PC-9 (cell line): ENCODE results near the gene AMN1. TPM values are rescaled to one million over a fixed set of nuclear protein-coding genes. Genes with fewer than 3 reads are reported as not detected.
"Not testable (repeated sequence)": the region's sequence is repeated elsewhere in the genome, so short reads cannot be mapped to it uniquely, and the experiment has no call there.

Source experiments
- BruUV-seq: library from RNA; stranded (reverse); fragments of 400-500 nt; replicated peaks from 2 replicates; lab custom pipeline; 2021; lab: Mats Ljungman, UMichigan
- CTCF ChIA-PET: fragments of 300-600 bp; sonication (Branson Sonifier 250); formaldehyde crosslinking; loops from one replicate; lab custom pipeline; 2022; ENCODE audit warnings: antibody characterized with exemption; lab: Charles Lee
- POLR2A ChIA-PET: fragments of 300-600 bp; sonication (Branson Sonifier 250); formaldehyde crosslinking; loops from one replicate; lab custom pipeline; 2022; ENCODE audit warnings: antibody characterized with exemption; ENCODE audit not compliant: unreplicated experiment; lab: Charles Lee
- DNase-seq, 2 experiments: peaks; one replicate each; pipeline versions ENCODE4 v3.0.0 to v3.0.0-alpha.2; 2015 to 2022; ENCODE audit warnings: mixed read lengths in 1 of 2
- H2AFZ ChIP-seq: fragments of 200-600 bp; sonication (generic); 2 replicates; pipeline ENCODE4 v1.8.1; 2017; ENCODE audit warnings: antibody characterized with exemption
- H3F3A ChIP-seq: fragments of 200-600 bp; sonication (generic); 2 replicates; pipeline ENCODE4 v1.8.1; 2017; ENCODE audit warnings: antibody characterized with exemption, mild to moderate bottlenecking, low read depth; ENCODE audit not compliant: insufficient read depth
- H3K27ac ChIP-seq: fragments of 200-600 bp; sonication (generic); 2 replicates; pipeline ENCODE4 v1.6.1; 2016; ENCODE audit warnings: mixed run types
- H3K27me3 ChIP-seq: fragments of 200-600 bp; sonication (generic); 2 replicates; pipeline ENCODE4 v1.6.1; 2016; ENCODE audit warnings: low read depth, mixed run types; ENCODE audit not compliant: insufficient read depth
- H3K36me3 ChIP-seq: fragments of 200-600 bp; sonication (generic); 2 replicates; pipeline ENCODE4 v1.6.1; 2016; ENCODE audit warnings: low read depth, mixed run types
- H3K4me1 ChIP-seq: fragments of 200-600 bp; sonication (generic); replicated peaks from 2 replicates; pipeline ENCODE4 v1.6.1; 2016; ENCODE audit warnings: mixed run types; ENCODE audit not compliant: insufficient read depth
- H3K4me2 ChIP-seq: fragments of 200-600 bp; sonication (generic); 2 replicates; pipeline ENCODE4 v1.6.1; 2017; ENCODE audit warnings: mixed run types
- H3K4me3 ChIP-seq: fragments of 200-600 bp; sonication (generic); 2 replicates; pipeline ENCODE4 v1.6.1; 2016; ENCODE audit warnings: mixed run types
- H3K79me2 ChIP-seq: fragments of 200-600 bp; sonication (generic); 2 replicates; pipeline ENCODE4 v1.6.1; 2017; ENCODE audit warnings: low read depth, mixed run types
- H3K9me2 ChIP-seq: fragments of 200-600 bp; sonication (generic); 2 replicates; pipeline ENCODE4 v1.8.1; 2017; ENCODE audit warnings: mild to moderate bottlenecking; ENCODE audit not compliant: insufficient read depth
- H3K9me3 ChIP-seq: fragments of 200-600 bp; sonication (generic); 2 replicates; pipeline ENCODE4 v1.8.1; 2016; ENCODE audit warnings: low read depth; ENCODE audit not compliant: insufficient read depth
- H4K20me1 ChIP-seq: fragments of 200-600 bp; sonication (generic); 2 replicates; pipeline ENCODE4 v1.8.1; 2017; ENCODE audit not compliant: insufficient read depth
- EZH2 ChIP-seq: fragments of 200-600 bp; sonication (generic); IDR thresholded peaks from 2 replicates; pipeline ENCODE4 v1.8.0; 2017; ENCODE audit warnings: antibody characterized with exemption, low read depth
- intact Hi-C: fragments of 100-400 bp; cut with micrococcal nuclease; formaldehyde crosslinking; loops from one replicate; pipeline ENCODE4 v1.10.0; 2022; ENCODE audit not compliant: unreplicated experiment
- total RNA-seq: library from RNA; stranded (reverse); gene quantifications from 2 replicates; pipeline ENCODE4 v1.2.3, GENCODE V29; 2021
- TF ChIP-seq, protein P1 (sequence below): fragments of 200-600 bp; sonication (generic); conservative IDR thresholded peaks from 2 replicates; pipeline ENCODE4 v1.6.1; 2017; ENCODE audit warnings: mixed run types, antibody characterized with exemption, mild to moderate bottlenecking, moderate library complexity

Gene AMN1
- total RNA-seq, 1 experiment from 2014 or later = 7.4 TPM

DNA sequence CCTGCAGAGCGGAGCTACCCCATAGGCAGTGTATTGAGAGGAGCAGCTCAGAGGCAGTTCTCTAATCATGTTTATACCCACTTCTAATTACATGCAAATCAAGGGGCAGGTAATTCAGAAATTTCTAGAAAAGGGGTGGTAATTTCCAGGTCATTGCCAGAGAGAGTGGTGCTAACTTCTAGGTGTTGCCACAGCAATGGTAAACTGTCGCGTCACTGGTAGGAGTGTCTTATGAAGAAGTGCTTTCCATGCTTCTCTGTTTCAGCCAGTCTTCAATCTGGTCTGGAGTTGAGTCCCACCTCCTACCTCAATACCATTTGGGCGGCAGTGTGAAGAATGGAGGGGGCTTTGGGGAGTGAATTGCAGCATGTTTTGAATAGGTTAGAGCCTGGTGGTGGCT lies 8.5 kb upstream of the AMN1 start:
- CTCF ChIA-PET = interaction anchor here (0.6 kb wide), 1 partner anchor 22 kb away, joined by 3 read pairs; no protein-coding TSS in a partner anchor
- no TSS peak for BruUV-seq
- POLR2A ChIA-PET = no interaction called here
- Histone ChIP-seq H2AFZ (no peak overlapping the region), H3K9me2 (no peaks in the 10 kb centered on the region), H3K27me3 (no peaks in the 10 kb centered on the region), H3K4me3 (no peak overlapping the region), H3F3A (peaks cover 24% of the 10 kb centered on the region), H3K36me3 (no peaks in the 10 kb centered on the region), H4K20me1 (no peaks in the 10 kb centered on the region), H3K9me3 (peaks cover 8% of the 10 kb centered on the region), H3K4me2 (no peak overlapping the region), H3K79me2 (no peaks in the 10 kb centered on the region), H3K4me1 (peaks cover 23% of the 10 kb centered on the region), H3K27ac (no peak overlapping the region)
- TF ChIP-seq EZH2 = no peak
- TF ChIP-seq, protein P1, sequence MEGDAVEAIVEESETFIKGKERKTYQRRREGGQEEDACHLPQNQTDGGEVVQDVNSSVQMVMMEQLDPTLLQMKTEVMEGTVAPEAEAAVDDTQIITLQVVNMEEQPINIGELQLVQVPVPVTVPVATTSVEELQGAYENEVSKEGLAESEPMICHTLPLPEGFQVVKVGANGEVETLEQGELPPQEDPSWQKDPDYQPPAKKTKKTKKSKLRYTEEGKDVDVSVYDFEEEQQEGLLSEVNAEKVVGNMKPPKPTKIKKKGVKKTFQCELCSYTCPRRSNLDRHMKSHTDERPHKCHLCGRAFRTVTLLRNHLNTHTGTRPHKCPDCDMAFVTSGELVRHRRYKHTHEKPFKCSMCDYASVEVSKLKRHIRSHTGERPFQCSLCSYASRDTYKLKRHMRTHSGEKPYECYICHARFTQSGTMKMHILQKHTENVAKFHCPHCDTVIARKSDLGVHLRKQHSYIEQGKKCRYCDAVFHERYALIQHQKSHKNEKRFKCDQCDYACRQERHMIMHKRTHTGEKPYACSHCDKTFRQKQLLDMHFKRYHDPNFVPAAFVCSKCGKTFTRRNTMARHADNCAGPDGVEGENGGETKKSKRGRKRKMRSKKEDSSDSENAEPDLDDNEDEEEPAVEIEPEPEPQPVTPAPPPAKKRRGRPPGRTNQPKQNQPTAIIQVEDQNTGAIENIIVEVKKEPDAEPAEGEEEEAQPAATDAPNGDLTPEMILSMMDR = no peak
- DNase-seq = no peak
- intact Hi-C loops = no loop called here

DNA sequence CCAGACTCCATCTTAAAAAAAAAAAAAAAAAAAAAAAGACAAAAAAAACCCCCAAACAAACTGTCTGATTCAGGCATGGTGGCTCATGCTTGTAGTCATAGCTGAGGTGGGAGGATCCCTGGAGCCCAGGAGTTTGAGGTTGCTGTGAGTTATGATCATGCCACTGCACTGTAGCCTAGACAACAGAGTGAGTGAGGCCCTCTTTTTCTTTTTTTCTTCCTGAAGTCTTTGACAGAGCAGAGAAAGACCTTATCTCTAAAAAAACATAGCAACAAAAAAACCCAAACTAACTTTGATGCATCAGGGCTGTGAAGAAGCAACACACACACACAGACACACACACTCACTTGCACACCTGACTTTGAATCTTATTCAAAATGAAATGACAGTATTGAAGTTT lies 7.7 kb upstream of the AMN1 start:
- Histone ChIP-seq H3K9me2 (no peaks in the 10 kb centered on the region), H2AFZ (no peak overlapping the region), H3F3A (peaks cover 32% of the 10 kb centered on the region), H3K4me3 (no peak overlapping the region), H3K4me1 (peaks cover 32% of the 10 kb centered on the region), H4K20me1 (no peaks in the 10 kb centered on the region), H3K27me3 (no peaks in the 10 kb centered on the region), H3K27ac (no peak overlapping the region), H3K9me3 (peaks cover 13% of the 10 kb centered on the region), H3K36me3 (no peaks in the 10 kb centered on the region), H3K4me2 (no peak overlapping the region), H3K79me2 (no peaks in the 10 kb centered on the region)
- intact Hi-C loops = no loop called here
- TF ChIP-seq, protein P1 = no peak
- no peak for TF ChIP-seq EZH2
- peak; percentile 36 to 61 for DNase-seq
- ChIA-PET POLR2A (no interaction called here), CTCF (no interaction called here)
- no TSS peak for BruUV-seq

DNA sequence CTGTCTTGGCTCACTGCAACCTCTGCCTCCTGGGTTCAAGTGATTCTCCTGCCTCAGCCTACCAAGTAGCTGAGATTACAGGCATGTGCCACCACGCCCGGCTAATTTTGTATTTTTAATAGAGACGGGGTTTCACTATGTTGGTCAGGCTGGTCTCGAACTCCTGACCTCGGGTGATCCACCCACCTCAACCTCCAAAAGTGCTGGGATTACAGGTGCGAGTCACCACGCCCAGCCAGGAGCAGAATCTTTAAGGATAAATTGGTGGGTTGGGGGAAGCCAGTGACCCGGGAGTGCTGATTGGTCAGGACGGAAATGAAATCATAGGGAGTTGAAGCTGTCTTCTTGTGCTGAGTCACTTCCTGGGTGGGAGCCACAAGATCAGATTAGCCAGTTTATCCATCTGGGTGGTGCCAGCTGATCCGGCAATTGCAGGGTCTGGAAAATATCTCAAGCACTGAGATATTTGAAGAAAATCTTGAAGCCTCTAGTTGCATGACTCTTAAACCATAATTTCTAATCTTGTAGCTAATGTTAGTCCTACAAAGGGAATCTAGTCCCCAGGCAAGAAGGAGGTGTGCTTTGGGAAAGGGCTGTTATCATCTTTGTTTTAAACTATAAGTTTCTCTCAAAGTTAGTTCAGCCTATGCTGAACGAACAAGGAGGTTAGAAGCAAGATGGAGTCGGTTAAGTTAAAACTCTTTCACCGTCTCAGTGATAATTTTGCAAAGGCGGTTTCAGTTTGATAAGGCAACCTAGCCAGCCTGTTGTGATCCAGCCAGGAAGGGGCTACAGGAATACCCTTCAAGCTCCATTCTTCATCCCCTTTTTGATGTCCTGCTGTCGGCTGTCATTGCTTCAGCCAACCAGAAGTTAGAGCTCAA lies 5.0 kb upstream of the AMN1 start:
- not testable (repeated sequence) for H3K27me3 ChIP-seq, H3K79me2 ChIP-seq, H3K4me3 ChIP-seq, H3K36me3 ChIP-seq, H3K9me2 ChIP-seq, H2AFZ ChIP-seq, H4K20me1 ChIP-seq
- TSS peak; percentile 30 for BruUV-seq
- H3K27ac ChIP-seq = peak overlapping the region; percentile 97
- peaks cover 49% of the 10 kb centered on the region for H3F3A ChIP-seq
- CTCF ChIA-PET = interaction anchor here (0.6 to 1.2 kb wide), 2 partner anchors 19 to 576 kb away, joined by 3 to 5 read pairs; no protein-coding TSS in a partner anchor
- DNase-seq = peak; percentile 45 to 56
- peaks cover 24% of the 10 kb centered on the region for H3K9me3 ChIP-seq
- POLR2A ChIA-PET = interaction anchor here (0.6 to 1.1 kb wide), 3 partner anchors 16 to 933 kb away, joined by 3 to 8 read pairs (median 5); no protein-coding TSS in a partner anchor
- H3K4me2 ChIP-seq = peak overlapping the region; percentile 52
- intact Hi-C loops = loop anchor here (1.0 to 5.0 kb wide), 2 partner anchors 16 to 1854 kb away; no protein-coding TSS in a partner anchor
- peaks cover 40% of the 10 kb centered on the region for H3K4me1 ChIP-seq
